COR-L47 (cell line): Measurements from ENCODE around the gene ZNF790.

Experiments used
- DNase-seq: peaks from one replicate; lab custom pipeline; 2025; lab: John Stamatoyannopoulos, UW

ZNF790 gene

DNA sequence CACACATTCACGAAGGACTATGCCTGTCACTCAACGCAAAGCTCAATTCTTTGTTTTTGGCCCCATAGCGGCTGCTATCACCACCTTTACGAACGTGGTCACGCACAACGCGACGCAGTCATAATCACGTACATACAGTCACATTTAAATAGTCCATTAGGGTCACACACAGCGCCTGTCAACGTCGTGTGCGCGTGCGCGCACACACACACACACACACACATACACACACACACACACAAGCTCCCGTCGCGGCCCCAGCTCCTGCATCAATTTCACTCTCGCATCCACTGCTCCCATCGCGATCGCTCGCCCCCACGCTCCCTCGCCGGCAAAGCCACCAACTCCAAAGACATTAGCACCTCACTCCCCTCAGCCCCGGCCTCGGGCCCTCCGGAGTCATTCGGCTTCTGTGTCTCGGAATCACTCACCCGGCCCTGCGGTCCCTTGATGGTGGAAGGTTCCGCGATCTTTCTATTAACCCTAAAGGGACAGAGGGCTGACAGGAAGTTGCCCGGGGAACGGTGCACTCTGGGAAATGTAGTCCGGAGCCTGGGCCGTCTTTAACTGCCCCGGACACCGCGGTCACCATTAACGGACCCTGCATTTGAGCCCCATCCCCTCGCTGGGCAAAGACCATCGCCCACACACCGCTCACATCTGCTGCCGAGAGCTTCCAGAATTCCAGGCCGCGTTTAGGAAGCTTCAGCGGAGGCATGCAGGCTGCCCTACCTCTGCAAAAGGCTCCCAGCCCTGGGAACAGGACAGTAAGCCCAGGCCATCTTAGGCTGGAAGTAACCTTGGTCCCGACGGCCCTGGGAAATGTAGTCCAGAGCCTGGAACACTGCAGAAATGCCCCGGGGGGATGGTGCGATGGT lies at the start of gene ZNF790:
Gene ZNF790, minus strand, starts transcription at position 482 of the 878 bp plus-strand sequence. CDS start 12,768 bp downstream, outside the sequence.
- peak; percentile 80 for DNase-seq

DNA sequence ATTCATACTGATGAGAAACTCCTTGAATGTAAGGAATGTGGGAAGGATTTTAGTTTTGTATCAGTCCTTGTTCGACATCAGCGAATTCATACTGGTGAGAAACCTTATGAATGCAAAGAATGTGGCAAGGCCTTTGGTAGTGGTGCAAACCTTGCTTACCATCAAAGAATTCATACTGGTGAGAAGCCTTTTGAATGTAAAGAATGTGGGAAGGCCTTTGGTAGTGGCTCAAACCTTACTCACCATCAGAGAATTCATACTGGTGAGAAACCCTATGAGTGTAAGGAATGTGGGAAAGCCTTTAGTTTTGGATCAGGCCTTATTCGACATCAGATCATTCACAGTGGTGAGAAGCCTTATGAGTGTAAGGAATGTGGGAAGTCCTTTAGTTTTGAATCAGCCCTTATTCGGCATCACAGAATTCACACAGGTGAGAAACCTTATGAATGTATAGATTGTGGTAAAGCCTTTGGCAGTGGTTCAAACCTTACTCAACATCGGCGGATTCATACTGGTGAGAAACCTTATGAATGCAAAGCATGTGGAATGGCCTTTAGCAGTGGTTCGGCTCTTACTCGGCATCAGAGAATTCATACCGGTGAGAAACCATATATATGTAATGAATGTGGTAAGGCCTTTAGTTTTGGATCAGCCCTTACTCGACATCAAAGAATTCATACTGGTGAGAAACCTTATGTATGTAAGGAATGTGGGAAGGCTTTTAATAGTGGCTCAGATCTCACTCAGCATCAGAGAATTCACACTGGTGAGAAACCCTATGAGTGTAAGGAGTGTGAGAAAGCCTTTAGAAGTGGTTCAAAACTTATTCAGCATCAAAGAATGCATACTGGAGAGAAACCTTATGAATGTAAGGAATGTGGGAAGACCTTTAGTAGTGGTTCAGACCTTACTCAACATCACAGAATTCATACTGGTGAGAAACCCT lies 39.1 kb upstream of the ZNF790 start:
- no peak for DNase-seq

DNA sequence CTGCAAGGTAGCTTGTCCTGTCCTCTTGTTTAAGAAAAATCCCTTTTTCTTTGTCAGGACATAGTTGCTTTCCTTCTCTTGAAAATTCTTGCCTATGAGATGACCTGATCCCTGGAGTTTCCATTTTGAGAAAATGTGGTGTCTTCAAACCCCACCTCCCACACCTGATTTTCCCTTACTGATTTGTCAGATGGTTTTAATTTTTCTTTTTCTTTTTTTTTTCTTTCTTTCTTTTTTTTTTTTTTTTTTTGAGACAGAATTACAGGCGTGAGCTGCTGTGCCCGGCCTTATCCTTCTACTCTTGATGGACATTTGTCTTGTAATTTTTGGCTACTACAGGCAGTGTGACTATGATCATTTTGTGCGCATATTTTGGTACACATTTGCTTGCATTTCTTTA lies 13.7 kb upstream of the ZNF790 start:
- DNase-seq, result no peak

DNA sequence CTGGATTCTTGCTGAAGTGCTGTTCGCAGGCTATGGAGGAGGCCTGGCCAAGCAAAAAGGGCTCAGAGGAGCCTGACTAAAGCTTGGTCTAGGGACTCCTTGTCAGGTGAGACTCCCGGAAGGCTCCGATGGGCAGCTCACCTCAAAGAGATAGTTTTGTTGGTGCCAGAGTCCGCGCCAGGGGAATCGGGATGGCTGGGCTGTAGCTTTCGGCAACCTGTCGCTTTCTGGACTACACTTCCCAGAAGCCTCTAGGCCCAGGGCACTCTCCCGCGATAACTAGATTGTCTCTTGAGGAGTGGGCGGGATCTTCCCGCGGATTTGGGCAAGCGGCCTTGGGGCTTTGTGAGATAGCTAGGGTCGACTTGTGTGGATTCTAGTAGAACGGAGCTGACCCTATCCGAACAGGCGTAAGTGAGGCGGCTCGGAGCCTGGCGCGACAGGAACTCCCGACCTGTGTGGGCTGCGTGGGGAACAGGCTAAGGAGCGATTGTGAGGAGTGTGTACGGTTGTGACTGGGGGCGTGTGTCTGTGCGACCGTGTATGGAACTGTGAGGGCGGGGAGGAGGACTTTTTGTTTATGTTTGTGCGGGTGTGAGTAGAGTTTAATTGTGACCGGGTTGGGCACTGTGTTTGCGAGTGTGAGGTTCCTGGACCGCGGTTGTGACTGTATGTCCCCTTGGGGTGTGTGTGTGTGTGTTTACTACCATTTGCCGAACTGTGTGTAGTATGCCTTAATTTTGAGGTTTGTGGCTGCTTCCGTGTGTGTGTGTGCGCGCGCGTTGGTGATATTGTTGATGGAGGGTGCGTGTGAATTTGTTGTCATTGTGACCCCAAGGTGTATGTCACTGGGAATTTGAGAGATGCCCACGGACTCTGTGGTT lies 12.6 kb upstream of the ZNF790 start, which contains the start of gene ZNF345:
Gene ZNF345, plus strand, starts transcription at position 318 of the 884 bp plus-strand sequence. CDS start 25,955 bp downstream, outside the sequence.
- DNase-seq, result peak; percentile 92

DNA sequence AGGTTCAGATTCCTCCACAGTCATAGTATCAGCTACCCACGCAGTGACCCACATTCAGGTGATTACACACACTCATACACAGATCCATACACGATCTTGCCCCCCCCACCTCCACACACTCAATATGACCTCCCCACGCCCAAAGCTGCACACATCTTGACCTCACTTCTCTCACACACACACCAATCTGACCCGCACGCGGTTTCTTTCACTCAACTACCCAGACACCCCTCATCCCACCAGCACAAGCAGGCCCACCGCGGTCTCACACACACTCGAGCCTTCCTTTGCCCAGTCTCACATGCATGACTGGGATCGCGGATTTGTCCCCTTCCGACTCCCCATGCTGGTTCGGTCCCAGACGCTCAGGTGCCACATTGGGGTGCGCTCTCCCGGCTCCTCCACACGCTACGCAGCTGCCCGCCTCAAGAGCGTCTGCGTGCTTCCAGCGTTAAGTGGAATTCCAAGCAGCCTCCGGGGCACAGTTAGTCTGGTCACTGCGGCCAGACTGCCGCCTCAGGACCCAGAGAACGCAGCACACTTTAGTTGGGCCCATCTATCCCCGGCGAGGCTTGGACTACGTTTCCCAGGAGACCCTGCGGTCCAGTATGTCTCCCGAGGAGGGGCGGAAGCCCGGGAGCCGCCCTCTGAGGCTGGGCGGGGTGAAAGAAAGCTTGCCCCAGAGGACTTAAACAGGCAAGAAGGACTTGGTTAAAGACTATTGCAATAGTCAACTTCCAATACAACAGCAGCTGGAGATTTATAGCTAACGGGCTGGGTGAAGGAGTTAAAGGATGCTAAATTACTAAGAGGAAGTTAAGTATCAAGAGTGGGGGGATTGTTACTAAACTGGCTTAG lies 11.7 kb upstream of the ZNF790 start:
- DNase-seq, result peak; percentile 65

DNA sequence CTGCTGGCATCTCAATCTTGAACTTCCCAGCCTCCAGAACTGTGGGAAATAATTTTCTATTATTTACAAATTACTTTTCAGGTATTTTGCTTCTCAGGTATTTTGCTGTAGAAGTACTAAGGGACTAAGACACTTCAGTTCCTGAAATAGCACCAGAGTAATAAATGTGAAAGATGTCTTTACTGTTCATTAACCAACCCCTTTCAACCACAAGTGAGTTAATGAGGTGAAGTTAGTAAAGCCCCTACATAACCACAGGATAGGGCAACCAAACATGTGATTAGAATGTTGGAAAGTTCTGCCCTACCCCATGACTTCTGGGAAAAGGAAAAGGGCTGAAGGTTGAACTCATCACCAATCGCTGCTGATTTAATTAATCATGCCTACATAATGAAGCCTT lies 9.8 kb upstream of the ZNF790 start:
- DNase-seq, result no peak

DNA sequence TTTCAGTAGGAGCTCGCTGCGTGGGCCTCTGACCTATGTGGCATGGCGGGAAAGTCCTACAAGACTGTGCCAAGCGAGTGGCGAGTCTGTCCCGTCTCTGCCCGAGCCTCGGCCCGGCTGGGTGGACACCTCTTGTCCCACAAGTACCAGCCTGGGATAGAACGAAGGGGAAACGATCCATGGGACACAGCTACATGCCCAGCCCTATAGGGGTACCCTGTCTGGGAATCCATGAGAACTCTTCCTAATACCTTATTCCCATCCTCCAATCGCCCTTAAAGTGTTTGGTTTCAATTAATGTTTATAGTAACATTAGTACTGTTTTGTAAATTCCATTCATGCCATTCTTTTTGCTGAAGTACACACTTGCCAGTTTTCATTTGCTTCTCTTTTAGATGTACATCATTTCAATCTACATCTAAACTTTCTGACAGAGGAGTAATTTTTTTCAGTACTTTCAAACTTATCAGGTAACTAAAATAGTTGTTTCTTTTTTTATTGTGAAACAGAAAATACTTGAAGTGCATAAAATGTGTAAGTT lies 667 bp upstream of the ZNF790 start:
- no peak for DNase-seq

DNA sequence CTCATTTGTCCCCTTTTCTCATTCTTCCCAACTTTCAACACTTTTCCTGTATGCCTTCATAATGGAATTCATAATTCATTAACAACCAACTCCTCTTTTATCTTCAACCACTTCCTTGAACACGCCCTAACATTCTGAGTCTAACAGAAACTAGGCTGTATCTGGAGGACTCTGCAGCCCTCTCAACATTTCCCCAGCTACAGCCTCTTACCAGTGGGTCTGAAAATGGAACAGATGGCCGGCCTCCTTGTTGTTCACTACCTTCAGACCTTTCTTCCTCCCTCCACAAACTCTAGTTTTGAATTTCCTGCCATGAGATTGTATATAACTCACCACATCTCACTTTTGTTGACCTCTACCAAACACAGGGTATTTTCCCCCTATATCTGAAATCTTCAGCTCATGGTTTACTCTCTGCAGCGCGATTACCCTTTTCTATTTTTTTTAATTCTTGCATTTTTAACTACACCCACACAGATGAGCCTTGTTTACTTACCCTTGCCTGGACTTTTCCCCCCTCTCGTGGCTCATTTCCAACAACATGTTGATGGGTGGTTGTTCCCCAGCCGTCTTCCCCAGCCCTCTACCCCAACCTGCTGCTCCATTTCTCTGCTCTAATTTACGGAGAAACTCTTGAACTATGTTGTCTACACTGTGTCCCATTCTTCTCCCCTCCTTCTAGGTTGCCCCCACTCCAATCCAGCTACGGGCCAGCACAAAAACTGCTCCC lies 846 bp downstream of the ZNF790 start:
- no peak for DNase-seq

DNA sequence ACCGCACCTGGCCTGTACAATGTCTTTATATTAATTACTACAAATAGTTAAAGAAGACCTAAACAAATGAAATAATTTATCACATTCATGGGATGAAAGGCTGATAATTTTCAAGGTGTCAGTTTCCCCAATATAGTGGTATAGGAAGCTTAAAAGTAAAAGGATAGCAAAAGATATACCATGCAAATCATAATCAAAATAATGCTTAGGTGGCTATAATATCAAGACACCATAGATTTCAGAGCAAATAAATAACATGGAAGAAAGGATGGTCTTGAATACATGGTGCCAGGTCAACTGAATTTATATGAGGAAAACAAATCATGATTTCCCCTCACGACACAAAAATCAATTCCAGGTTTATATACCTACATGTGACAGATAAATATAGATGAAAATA lies 4.8 kb downstream of the ZNF790 start:
- DNase-seq, result no peak

DNA sequence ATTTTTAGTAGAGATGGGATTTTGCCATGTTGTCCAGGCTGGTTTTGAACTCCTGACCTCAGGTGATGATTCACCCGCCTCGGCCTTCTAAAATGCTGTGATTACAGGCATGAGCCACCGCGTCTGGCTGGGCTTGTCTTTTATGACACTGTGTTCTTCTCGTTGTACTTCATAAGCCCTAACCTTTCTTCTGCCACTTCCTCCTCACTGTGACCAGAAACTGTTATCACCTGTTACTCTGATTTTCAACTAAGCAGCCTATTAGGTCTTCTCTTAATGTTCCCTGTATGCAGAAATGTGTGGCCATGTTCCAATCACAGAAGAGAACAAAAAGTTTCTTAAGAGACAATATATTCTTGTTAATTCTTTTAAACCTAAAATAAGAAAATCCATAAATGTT lies 16.4 kb downstream of the ZNF790 start:
- DNase-seq, result no peak

DNA sequence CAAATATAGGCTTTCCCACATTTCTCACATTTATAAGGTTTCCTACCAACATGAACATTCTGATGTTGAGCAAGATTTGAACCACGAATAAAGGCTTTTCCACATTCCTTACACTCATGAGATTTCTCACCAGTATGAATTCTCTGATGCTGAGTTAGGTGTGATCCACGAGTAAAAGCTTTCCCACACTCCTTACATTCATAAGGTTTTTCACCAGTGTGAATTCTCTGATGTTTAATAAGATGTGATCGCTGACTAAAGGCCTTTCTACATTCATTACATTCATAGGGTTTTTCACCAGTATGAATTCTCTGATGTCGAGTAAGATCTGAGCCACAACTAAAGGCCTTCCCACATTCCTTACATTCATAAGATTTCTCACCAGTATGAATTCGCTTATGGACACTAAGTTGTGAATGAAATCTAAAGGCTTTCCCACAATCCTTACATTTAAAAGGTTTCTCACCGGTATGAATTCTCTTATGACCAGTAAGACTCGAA lies 19.0 kb downstream of the ZNF790 start:
- DNase-seq, result no peak

DNA sequence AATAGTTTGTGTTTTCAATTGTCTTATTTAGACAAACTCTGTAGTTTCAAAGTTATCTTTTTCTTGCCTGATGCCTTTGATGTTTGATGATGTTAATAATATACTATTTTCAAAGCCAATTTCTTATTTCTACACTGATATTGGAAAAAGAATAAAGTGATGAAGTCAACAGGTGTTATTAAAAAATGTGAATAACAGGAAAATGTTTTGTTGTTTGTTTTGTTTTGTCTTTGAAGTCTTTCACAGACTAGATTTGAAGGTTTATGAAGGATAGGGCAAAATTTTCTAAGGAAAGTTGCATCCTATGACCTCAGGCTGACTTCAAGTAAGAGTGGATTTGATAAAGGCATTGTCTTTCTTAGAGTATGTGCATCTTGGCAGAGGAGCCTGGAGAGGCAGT lies 31.2 kb downstream of the ZNF790 start:
- no peak for DNase-seq

DNA sequence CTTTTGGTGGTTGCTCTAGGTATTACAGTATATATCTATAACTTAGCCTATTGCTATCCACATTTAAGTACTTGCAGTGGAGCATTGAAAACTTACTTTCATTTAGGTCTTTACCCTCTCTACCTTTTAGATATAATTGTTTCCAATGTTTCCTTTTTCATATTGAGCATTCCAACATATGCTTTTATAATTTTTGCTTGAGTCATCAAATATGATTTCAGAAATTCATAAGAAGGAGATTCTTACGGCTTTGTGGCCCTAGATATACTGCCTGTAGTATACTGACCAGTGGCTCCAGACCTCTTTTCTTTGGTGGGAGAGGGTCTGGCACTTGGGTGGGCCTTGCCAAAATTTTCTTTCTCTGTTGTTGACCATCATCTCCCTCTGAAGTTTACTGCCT lies 32.8 kb downstream of the ZNF790 start:
- DNase-seq, result no peak

DNA sequence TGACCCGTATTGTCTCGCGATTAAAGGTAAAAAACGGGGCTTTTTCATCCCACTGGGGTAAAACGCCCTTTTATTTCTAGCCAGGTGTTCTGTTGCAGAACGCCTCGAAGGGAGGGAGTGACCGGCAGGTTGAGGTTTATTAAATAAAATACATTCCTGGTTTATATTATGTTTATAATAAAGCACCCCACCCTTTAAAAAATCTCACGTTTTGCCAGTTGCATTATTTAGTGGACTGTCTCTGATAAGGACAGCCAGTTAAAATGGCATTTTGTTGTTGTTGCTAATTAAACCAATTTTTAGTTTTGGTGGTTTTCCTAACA lies 40.4 kb downstream of the ZNF790 start:
- no peak for DNase-seq

DNA sequence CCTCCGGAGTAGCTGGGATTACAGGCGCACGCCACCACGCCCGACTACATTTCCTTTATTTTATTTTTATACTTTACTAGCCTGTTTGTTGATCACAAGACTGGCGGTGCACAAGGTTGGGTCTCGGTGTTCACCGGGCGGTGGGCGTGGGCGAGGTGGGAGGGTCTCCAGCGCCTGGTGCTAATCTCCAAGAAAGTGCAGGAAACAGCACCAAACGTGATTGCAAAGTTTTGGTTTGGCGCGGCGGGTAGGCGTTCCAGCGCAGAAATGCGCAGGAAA lies 41.5 kb downstream of the ZNF790 start:
- DNase-seq, result no peak

DNA sequence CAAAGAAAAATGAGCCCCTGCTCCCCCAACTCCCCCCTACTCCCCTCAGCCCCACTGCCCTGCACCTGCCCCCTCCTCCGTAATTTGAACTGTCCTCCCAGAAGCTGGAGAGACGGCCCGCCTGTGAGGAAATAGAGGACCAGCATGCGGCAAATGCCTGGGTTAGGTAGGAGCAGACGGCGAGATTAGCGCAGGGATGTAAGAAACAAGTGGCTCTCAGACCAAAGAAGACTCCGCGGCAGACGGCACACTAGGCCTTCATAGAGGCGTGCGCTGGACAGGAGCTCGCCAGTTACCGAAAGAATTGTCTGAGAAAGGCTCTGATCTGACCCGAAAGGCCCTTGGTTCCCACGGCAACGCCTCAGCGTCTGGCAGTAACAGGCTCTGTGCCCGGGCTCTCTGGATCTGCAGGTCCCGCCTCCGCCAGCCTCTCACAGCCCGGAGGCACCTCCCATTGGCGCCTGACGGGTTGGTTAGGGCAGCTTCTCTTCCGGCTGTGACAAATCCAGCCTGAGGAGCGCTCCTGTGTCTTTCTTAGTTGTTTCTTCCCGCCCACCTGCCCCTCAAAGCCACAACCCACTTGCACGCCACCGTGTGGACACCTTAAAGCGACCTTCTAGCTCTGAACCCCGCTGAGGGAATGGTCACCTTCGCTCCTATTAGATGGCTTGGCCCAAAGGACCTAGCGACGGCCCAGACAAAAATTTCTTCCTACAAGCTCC lies 46.6 kb downstream of the ZNF790 start:
- DNase-seq, result peak; percentile 4

DNA sequence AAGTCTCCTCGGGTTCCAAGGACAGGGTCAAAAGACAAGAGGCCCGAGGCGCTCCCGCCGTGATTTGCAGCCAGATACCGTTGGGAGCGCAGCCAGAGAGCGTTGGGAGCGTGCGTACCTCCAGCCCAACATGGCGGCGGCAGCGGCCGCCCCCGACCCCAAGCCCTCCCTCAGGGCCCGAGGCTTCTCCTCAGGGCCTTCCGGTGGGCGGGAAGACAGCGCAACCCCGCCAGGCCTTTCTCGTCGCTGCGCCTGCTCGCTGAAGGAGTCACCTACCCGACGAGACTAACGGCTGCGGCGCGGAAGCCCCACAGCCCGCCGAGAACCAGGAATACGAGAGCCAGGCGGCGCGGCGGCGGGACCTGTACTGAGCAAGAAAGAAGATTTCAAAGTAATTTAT lies 62.4 kb downstream of the ZNF790 start:
- DNase-seq, result no peak

DNA sequence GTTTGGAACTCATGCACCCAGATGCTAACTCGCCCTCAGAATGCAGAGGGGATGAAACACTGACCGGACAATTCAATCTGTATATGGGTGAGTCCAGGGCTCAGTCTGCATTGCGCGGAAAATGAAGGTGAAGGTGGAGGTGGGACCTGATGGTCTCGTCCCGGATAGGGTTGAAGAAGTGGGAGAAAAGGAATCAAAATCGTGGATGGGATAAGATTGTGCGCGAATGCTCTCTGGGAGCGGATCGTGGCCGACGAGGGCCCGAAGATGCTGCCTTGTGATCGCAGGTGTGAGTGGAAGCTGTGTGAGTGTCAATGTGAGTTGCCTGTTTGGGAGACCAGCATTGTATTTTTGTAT lies 65.0 kb downstream of the ZNF790 start:
- DNase-seq, result no peak
